Activated CD8-positive, alpha-beta memory T cell treated with anti-CD3 and anti-CD28 coated beads, Interleukin-2, amount 50 U/mL, for 4 hours (primary cell): Measurements from ENCODE around the gene ADAMTS15.

Experiments used
- DNase-seq: peaks from one replicate; pipeline ENCODE4 v3.0.0-alpha.2; 2020

ADAMTS15 gene

GRCh38 chr11:130420478-130421198 lies 27.8 kb upstream of the ADAMTS15 start:
- no peak for DNase-seq

- no peak for DNase-seq
Measured at GRCh38 chr11:130421199-130421585, 27.3 kb upstream of the ADAMTS15 start.

- no peak for DNase-seq
Measured at GRCh38 chr11:130421697-130422096, 26.7 kb upstream of the ADAMTS15 start.

GRCh38 chr11:130422251-130422995 lies 26.0 kb upstream of the ADAMTS15 start:
- DNase-seq, result no peak

- DNase-seq, result no peak
Measured at GRCh38 chr11:130423541-130424142, 24.8 kb upstream of the ADAMTS15 start.

GRCh38 chr11:130424613-130425140 lies 23.8 kb upstream of the ADAMTS15 start:
- no peak for DNase-seq

GRCh38 chr11:130425156-130425555 lies 23.3 kb upstream of the ADAMTS15 start:
- no peak for DNase-seq

- DNase-seq, result no peak
Measured at GRCh38 chr11:130426223-130426836, 22.1 kb upstream of the ADAMTS15 start.

GRCh38 chr11:130426837-130427341 lies 21.6 kb upstream of the ADAMTS15 start:
- no peak for DNase-seq

- no peak for DNase-seq
Measured at GRCh38 chr11:130427581-130428315, 20.7 kb upstream of the ADAMTS15 start.

GRCh38 chr11:130428316-130429119 lies 19.9 kb upstream of the ADAMTS15 start, which contains the start of gene ADAMTS8:
Gene ADAMTS8 (minus strand): TSS chr11:130428609. CDS start chr11:130428286, 323 bp downstream.
- no peak for DNase-seq

GRCh38 chr11:130429120-130429681 lies 19.2 kb upstream of the ADAMTS15 start:
- no peak for DNase-seq

- no peak for DNase-seq
Measured at GRCh38 chr11:130429983-130430382, 18.5 kb upstream of the ADAMTS15 start.

- peak; percentile 69 for DNase-seq
Measured at GRCh38 chr11:130431331-130431773, 17.1 kb upstream of the ADAMTS15 start.

GRCh38 chr11:130431801-130432200 lies 16.6 kb upstream of the ADAMTS15 start:
- DNase-seq, result no peak

GRCh38 chr11:130433357-130433756 lies 15.1 kb upstream of the ADAMTS15 start:
- no peak for DNase-seq

GRCh38 chr11:130434521-130435223 lies 13.8 kb upstream of the ADAMTS15 start:
- DNase-seq, result peak; percentile 65

- no peak for DNase-seq
Measured at GRCh38 chr11:130435671-130436070, 12.8 kb upstream of the ADAMTS15 start.

GRCh38 chr11:130436171-130436570 lies 12.3 kb upstream of the ADAMTS15 start:
- DNase-seq, result no peak

GRCh38 chr11:130437848-130438247 lies 10.6 kb upstream of the ADAMTS15 start:
- DNase-seq, result no peak
